Astrocyte of the cerebellum (primary cell): ENCODE results near the gene PTCSC3.

Source experiments
- DNase-seq: peaks from one replicate; pipeline ENCODE4 v3.0.0-alpha.2; 2011; ENCODE audit warnings: low read depth
- H3K4me3 ChIP-seq: 2 replicates; pipeline ENCODE4 v1.5.1; 2011; ENCODE audit warnings: mild to moderate bottlenecking, low read depth, low read length, moderate library complexity
- CTCF ChIP-seq: IDR thresholded peaks from 2 replicates; pipeline ENCODE4 v1.5.1; 2012; ENCODE audit warnings: low read length, low read depth, moderate library complexity, mild to moderate bottlenecking; ENCODE audit errors: missing control alignments
- in situ Hi-C: cut with HindIII; loops from 2 replicates; pipeline ENCODE4 v1.10.0; 2017; ENCODE audit warnings: low sequenced_read_pairs

The PTCSC3 gene

DNA sequence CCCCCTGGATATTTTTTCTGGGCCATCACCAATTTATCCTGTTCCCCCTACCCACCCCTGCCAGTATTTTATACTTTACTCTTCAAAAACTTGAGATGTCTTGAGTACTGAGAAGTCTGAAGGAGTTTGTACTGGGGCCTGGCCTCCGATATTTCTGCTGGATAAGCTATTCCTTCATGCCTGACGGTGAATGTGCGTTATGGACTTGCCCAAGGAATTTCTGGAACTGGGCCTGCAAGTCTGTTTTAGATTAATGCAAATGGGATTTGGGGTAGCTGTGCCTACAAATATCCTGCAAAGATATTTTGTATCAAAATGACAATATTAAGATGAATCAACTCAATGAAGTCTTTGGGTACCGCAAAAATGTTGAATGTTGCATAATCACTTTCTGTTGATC lies at the start of gene PTCSC3:
PTCSC3 (minus strand) TSS at position 199 of the 400 bp plus-strand sequence.
- no peak for DNase-seq
- TF ChIP-seq CTCF: no peak
- in situ Hi-C loops: no loop called here
- H3K4me3 ChIP-seq: no peak within 1 kb of the TSS

DNA sequence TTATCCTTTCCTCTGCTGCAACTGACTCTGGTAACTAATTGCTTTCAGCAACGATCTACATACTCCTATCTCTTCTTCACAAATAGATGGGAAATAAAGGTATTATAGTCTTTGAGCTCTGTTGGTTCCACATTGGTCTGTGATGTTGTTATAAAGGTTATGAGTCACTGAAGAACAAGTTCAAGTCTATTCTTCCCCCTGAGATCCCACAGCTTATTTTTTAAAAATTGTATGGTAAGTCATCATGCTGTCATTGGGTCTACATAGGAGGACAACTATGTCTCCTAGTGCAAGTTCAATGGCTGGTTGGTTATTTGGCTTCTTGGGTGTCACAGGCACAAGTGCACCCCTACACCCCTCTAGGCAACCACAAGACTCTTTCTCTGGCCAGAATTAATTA lies 49.6 kb upstream of the PTCSC3 start:
- in situ Hi-C loops: no loop called here
- no peak overlapping the region for H3K4me3 ChIP-seq
- DNase-seq: no peak
- TF ChIP-seq CTCF: no peak

GRCh38 chr14:36224176-36224575 lies 47.7 kb upstream of the PTCSC3 start:
- H3K4me3 ChIP-seq: no peak overlapping the region
- in situ Hi-C loops: no loop called here
- no peak for DNase-seq
- TF ChIP-seq CTCF: no peak

DNA sequence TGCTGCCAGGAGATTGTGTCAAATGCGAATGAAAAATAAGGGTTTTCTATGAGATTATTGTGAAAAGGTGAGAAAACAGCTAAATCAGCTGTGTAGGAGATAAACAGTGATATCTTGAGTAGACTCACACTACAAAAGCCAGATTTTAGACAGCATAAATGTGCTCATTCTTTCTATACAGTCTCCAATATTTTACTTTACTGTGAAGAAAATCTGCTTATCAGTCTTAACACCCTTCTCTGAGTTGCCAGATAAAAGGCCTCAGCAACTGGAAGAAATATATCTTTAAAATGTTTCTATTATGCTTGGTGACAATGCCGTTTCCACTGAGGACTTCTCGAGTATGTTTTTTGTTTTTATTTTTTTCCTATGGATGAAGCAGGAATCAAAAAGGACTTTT lies 47.0 kb upstream of the PTCSC3 start:
- no peak for TF ChIP-seq CTCF
- no peak overlapping the region for H3K4me3 ChIP-seq
- in situ Hi-C loops: no loop called here
- DNase-seq: no peak

DNA sequence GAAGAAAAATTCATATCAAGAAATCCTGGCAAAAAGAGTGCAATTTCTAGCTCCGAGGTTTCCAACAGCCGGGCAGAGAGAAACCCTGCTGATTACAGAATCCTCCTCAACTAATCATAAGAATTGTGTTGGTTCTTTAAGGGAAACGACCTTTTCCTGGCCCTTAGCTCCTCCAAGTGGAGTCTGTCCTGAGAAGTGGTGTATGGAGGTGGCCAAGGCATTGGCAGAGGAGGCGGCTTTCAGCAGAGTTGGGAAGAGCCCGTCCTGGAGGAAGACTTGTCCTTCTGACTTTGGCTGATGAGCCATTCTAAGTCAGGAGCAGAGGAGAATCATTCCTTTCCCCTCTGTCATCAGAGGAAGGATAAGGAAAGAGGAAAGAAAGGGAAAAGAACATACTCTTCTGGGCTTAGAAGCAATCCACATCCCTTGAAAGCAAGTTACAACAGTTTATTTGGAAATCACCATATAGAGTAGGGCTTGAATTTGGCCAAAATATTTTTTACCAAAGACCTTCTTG lies 46.5 kb upstream of the PTCSC3 start:
- H3K4me3 ChIP-seq: no peak overlapping the region
- no peak for TF ChIP-seq CTCF
- DNase-seq: no peak
- in situ Hi-C loops: no loop called here

DNA sequence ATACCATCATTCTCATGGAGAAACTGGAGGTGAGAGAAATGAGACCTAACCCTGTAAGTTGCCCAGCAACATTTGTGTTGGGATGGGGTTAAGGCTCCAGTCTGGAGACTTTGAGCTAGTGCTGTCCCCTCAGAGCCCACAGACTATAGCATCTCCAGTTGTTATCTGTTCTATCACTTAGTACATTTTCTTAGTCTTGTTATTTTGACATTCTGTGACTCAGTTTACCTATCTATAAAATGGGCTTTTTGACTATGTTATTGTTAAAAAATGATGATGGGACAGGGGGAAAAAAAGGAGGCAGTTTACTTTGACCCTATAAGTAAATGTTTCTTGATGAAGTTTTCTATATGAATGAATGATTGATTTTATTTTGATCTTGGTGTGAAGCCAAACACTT lies 45.8 kb upstream of the PTCSC3 start:
- in situ Hi-C loops: no loop called here

More for the DNA sequence above, 45.8 kb upstream of the PTCSC3 start:
- no peak overlapping the region for H3K4me3 ChIP-seq
- TF ChIP-seq CTCF: no peak
- no peak for DNase-seq
